ENCODE data around the gene RNF180.

Gene RNF180

DNA sequence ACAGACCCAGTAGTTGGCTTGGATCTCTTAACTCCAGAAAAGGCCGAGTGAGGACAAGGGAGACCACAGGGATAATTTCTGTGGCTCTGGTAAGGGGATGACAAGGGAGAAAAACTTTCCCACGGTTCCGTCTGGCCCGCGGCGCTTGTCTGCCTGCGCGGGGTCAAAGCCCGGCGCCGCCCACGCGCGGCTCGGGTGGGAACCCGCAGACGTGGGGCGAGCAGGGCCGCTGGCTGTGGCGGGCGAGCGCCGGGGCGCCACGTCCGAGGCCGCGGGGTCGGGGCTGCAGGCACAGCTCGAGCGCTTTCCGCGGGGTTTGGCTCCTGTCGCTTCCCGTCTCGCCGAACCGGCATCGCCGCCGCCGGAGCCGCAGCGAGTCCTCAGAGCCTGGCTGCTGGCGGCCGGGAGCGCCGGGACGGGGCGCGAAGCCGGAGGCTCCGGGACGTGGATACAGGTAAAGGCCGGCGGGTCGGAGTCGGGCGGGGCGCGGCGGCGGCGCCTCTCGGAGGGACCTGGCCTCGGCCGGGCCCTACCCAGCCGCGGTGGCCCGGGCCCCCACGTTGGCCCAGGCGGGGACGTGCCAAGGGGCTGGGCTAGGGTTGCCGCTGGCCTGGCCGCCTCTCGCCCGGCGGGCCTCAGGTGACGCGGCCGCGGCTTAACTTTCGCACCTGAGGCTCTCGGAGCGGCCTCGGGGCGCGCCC, at the start of gene RNF180 (continued):
- TF ChIP-seq KLF10 (tag by site-specific recombination; IDR thresholded peaks at IDR 0.05) (no peak), ZNF138 (tag by site-specific recombination; IDR thresholded peaks at IDR 0.05; ENCODE audit: borderline replicate concordance) (no peak)

DNA sequence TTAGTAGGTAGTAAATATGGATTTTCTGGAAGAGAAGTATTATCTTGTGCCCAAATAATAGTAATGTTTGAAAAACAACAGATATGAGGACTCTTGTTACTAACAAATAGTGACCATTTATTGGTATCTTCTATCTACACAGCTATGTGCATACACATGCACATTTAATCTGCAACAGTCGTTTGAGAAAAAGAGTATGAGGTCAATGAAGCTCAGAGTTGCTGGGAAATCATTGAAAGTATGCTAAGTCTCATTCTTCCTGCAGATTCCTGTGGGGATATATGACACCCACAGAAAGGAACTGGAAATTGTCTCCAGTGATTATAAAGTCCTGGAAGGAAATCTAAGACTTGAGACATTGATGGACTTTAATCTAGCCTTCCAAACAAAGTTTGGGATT, 40.1 kb upstream of the RNF180 start:
- H3K27ac ChIP-seq (ENCODE audit: extremely low read depth, low read depth, low read length) = no peak overlapping the region
- H3K4me1 ChIP-seq (ENCODE audit: control insufficient read depth, insufficient read depth, low read length) = no peaks in the 10 kb centered on the region
- CTCF ChIA-PET = interaction anchor here (0.7 kb wide), 2 partner anchors 41 to 514 kb away, joined by 3 read pairs; no protein-coding TSS in a partner anchor
- no peak for TF ChIP-seq ZFP37 (tag by site-specific recombination; IDR thresholded peaks at IDR 0.05)
- no peak for TF ChIP-seq REPIN1 (tag by site-specific recombination; IDR thresholded peaks at IDR 0.05; ENCODE audit: low read depth)
- no peak for TF ChIP-seq ZXDB (tag by site-specific recombination; IDR thresholded peaks at IDR 0.05)
- no peak for TF ChIP-seq ZNF658 (tag by site-specific recombination; IDR thresholded peaks at IDR 0.05)
- no peak for TF ChIP-seq SCRT1 (tag by site-specific recombination; IDR thresholded peaks at IDR 0.05; ENCODE audit: borderline replicate concordance)
- no peak for TF ChIP-seq ZSCAN30 (tag by site-specific recombination; IDR thresholded peaks at IDR 0.05)
- TF ChIP-seq, protein P1, sequence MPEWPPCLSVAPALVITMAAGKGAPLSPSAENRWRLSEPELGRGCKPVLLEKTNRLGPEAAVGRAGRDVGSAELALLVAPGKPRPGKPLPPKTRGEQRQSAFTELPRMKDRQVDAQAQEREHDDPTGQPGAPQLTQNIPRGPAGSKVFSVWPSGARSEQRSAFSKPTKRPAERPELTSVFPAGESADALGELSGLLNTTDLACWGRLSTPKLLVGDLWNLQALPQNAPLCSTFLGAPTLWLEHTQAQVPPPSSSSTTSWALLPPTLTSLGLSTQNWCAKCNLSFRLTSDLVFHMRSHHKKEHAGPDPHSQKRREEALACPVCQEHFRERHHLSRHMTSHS (tag by site-specific recombination; IDR thresholded peaks at IDR 0.05) = no peak
- TF ChIP-seq, protein P2, sequence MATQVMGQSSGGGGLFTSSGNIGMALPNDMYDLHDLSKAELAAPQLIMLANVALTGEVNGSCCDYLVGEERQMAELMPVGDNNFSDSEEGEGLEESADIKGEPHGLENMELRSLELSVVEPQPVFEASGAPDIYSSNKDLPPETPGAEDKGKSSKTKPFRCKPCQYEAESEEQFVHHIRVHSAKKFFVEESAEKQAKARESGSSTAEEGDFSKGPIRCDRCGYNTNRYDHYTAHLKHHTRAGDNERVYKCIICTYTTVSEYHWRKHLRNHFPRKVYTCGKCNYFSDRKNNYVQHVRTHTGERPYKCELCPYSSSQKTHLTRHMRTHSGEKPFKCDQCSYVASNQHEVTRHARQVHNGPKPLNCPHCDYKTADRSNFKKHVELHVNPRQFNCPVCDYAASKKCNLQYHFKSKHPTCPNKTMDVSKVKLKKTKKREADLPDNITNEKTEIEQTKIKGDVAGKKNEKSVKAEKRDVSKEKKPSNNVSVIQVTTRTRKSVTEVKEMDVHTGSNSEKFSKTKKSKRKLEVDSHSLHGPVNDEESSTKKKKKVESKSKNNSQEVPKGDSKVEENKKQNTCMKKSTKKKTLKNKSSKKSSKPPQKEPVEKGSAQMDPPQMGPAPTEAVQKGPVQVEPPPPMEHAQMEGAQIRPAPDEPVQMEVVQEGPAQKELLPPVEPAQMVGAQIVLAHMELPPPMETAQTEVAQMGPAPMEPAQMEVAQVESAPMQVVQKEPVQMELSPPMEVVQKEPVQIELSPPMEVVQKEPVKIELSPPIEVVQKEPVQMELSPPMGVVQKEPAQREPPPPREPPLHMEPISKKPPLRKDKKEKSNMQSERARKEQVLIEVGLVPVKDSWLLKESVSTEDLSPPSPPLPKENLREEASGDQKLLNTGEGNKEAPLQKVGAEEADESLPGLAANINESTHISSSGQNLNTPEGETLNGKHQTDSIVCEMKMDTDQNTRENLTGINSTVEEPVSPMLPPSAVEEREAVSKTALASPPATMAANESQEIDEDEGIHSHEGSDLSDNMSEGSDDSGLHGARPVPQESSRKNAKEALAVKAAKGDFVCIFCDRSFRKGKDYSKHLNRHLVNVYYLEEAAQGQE (tag by site-specific recombination; IDR thresholded peaks at IDR 0.05) = no peak
- no peak for TF ChIP-seq ZNF654 (tag by site-specific recombination; IDR thresholded peaks at IDR 0.05; ENCODE audit: low read depth)
- TF ChIP-seq, protein P3, sequence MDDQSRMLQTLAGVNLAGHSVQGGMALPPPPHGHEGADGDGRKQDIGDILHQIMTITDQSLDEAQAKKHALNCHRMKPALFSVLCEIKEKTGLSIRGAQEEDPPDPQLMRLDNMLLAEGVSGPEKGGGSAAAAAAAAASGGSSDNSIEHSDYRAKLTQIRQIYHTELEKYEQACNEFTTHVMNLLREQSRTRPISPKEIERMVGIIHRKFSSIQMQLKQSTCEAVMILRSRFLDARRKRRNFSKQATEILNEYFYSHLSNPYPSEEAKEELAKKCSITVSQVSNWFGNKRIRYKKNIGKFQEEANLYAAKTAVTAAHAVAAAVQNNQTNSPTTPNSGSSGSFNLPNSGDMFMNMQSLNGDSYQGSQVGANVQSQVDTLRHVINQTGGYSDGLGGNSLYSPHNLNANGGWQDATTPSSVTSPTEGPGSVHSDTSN (CRISPR knock-in tag; IDR thresholded peaks at IDR 0.05) = no peak
- TF ChIP-seq SALL2 (tag by site-specific recombination; IDR thresholded peaks at IDR 0.05; ENCODE audit: borderline replicate concordance) = no peak
- no peak for TF ChIP-seq ZNF560 (tag by site-specific recombination; IDR thresholded peaks at IDR 0.05; ENCODE audit: borderline replicate concordance)
- TF ChIP-seq, protein P4, sequence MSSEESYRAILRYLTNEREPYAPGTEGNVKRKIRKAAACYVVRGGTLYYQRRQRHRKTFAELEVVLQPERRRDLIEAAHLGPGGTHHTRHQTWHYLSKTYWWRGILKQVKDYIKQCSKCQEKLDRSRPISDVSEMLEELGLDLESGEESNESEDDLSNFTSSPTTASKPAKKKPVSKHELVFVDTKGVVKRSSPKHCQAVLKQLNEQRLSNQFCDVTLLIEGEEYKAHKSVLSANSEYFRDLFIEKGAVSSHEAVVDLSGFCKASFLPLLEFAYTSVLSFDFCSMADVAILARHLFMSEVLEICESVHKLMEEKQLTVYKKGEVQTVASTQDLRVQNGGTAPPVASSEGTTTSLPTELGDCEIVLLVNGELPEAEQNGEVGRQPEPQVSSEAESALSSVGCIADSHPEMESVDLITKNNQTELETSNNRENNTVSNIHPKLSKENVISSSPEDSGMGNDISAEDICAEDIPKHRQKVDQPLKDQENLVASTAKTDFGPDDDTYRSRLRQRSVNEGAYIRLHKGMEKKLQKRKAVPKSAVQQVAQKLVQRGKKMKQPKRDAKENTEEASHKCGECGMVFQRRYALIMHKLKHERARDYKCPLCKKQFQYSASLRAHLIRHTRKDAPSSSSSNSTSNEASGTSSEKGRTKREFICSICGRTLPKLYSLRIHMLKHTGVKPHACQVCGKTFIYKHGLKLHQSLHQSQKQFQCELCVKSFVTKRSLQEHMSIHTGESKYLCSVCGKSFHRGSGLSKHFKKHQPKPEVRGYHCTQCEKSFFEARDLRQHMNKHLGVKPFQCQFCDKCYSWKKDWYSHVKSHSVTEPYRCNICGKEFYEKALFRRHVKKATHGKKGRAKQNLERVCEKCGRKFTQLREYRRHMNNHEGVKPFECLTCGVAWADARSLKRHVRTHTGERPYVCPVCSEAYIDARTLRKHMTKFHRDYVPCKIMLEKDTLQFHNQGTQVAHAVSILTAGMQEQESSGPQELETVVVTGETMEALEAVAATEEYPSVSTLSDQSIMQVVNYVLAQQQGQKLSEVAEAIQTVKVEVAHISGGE (tag by site-specific recombination; conservative IDR thresholded peaks at IDR 0.05; ENCODE audit: low read depth) = no peak
- no peak for TF ChIP-seq FEZF1 (tag by site-specific recombination; IDR thresholded peaks at IDR 0.05)
- TF ChIP-seq ZNF311 (tag by site-specific recombination; IDR thresholded peaks at IDR 0.05; ENCODE audit: borderline replicate concordance) = no peak
- TF ChIP-seq, protein P5, sequence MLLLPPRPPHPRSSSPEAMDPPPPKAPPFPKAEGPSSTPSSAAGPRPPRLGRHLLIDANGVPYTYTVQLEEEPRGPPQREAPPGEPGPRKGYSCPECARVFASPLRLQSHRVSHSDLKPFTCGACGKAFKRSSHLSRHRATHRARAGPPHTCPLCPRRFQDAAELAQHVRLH (tag by site-specific recombination; IDR thresholded peaks at IDR 0.05) = no peak
- TF ChIP-seq ZNF366 (tag by site-specific recombination; conservative IDR thresholded peaks at IDR 0.05) = no peak
- TF ChIP-seq, protein P6, sequence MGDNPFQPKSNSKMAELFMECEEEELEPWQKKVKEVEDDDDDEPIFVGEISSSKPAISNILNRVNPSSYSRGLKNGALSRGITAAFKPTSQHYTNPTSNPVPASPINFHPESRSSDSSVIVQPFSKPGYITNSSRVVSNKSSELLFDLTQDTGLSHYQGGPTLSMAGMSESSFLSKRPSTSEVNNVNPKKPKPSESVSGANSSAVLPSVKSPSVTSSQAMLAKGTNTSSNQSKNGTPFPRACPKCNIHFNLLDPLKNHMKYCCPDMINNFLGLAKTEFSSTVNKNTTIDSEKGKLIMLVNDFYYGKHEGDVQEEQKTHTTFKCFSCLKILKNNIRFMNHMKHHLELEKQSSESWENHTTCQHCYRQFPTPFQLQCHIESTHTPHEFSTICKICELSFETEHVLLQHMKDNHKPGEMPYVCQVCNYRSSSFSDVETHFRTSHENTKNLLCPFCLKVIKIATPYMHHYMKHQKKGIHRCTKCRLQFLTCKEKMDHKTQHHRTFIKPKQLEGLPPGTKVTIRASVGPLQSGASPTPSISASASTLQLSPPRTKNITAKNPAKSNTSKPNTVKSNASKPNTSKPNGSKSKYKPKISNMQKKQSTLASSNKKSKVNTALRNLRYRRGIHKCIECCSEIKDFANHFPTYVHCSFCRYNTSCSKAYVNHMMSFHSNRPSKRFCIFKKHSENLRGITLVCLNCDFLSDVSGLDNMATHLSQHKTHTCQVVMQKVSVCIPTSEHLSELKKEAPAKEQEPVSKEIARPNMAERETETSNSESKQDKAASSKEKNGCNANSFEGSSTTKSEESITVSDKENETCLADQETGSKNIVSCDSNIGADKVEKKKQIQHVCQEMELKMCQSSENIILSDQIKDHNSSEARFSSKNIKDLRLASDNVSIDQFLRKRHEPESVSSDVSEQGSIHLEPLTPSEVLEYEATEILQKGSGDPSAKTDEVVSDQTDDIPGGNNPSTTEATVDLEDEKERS (tag by site-specific recombination; IDR thresholded peaks at IDR 0.05) = no peak
- TF ChIP-seq, protein P7, sequence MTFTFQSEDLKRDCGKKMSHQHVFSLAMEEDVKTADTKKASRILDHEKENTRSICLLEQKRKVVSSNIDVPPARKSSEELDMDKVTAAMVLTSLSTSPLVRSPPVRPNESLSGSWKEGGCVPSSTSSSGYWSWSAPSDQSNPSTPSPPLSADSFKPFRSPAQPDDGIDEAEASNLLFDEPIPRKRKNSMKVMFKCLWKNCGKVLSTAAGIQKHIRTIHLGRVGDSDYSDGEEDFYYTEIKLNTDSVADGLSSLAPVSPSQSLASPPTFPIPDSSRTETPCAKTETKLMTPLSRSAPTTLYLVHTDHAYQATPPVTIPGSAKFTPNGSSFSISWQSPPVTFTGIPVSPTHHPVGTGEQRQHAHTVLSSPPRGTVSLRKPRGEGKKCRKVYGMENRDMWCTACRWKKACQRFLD (tag by site-specific recombination; IDR thresholded peaks at IDR 0.05) = no peak
- POLR2A ChIA-PET = no interaction called here
- no peak overlapping the region for H3K4me3 ChIP-seq (ENCODE audit: low read depth, low read length)
- no peaks in the 10 kb centered on the region for H3K9me3 ChIP-seq (ENCODE audit: control insufficient read depth, insufficient read depth, low read depth, low read length)
- no peaks in the 10 kb centered on the region for H3K36me3 ChIP-seq (ENCODE audit: control insufficient read depth in 2 of 2, insufficient read depth in 1 of 2, low read length in 2 of 2)
